Measurements from ENCODE around the gene FES.

GRCh38 chr15:90866800-90867199 lies 17.5 kb upstream of the FES start:
- TF ChIP-seq CTCF (IDR thresholded peaks at IDR 0.05; ENCODE audit: low read depth, low read length) (no peak), MAX (IDR thresholded peaks at IDR 0.05; ENCODE audit: low read depth, low read length) (no peak)

Data from NB4 (cell line).